H1 (cell line): ENCODE results near the gene ABCC6.

ENCODE experiments used
- GTF2F1 ChIP-seq: IDR thresholded peaks from 2 replicates; pipeline ENCODE4 v1.6.1; 2012; ENCODE audit warnings: low read depth, low read length, improper control_type of control experiment, borderline replicate concordance
- JUN ChIP-seq: IDR thresholded peaks from 2 replicates; pipeline ENCODE4 v1.6.1; 2011; ENCODE audit warnings: low read depth, mild to moderate bottlenecking, improper control_type of control experiment, low read length
- RAD21 ChIP-seq, 2 experiments: IDR thresholded peaks in 1 of 2; conservative IDR thresholded peaks in 1 of 2; 2 replicates each; pipeline ENCODE4 v1.6.1; 2011; ENCODE audit warnings: low read depth in 2 of 2, low read length in 2 of 2, improper control_type of control experiment in 1 of 2, inconsistent platforms in 1 of 2, mild to moderate bottlenecking in 1 of 2, moderate library complexity in 1 of 2
- TF ChIP-seq, protein P1 (sequence below), 3 experiments: IDR thresholded peaks; 1 replicate in 2 of 3; 2 replicates in 1 of 3; pipeline versions ENCODE4 v1.5.1 to v1.6.1; 2011; ENCODE audit warnings: low read length in 3 of 3, mild to moderate bottlenecking in 3 of 3, inconsistent platforms in 2 of 3, low read depth in 1 of 3, moderate library complexity in 1 of 3; ENCODE audit not compliant: insufficient read depth in 1 of 3; ENCODE audit errors: control extremely low read depth in 1 of 3
- TF ChIP-seq, protein P2 (sequence below): fragments of 300-600 bp; sonication (generic); IDR thresholded peaks from 2 replicates; pipeline ENCODE4 v1.7.1; 2012; ENCODE audit warnings: low read length, moderate library complexity, mild to moderate bottlenecking, inconsistent platforms; ENCODE audit not compliant: insufficient replicate concordance

DNA sequence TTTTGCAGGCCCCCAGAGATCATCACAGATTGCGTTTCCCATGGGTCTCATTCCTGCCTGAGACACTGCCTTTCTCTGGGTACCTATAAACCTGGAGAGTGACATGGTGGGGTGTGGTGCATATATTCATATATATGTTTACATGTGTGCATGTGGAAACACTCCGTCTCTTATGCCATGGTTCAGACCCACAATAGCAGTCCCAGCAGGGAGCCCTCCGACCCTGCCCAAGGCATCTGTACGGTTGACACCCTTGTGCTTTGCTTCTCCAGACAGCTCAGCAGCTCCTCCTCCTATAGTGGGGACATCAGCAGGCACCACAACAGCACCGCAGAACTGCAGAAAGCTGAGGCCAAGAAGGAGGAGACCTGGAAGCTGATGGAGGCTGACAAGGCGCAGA is 116.8 kb downstream of the ABCC6 start:
- TF ChIP-seq, protein P1, sequence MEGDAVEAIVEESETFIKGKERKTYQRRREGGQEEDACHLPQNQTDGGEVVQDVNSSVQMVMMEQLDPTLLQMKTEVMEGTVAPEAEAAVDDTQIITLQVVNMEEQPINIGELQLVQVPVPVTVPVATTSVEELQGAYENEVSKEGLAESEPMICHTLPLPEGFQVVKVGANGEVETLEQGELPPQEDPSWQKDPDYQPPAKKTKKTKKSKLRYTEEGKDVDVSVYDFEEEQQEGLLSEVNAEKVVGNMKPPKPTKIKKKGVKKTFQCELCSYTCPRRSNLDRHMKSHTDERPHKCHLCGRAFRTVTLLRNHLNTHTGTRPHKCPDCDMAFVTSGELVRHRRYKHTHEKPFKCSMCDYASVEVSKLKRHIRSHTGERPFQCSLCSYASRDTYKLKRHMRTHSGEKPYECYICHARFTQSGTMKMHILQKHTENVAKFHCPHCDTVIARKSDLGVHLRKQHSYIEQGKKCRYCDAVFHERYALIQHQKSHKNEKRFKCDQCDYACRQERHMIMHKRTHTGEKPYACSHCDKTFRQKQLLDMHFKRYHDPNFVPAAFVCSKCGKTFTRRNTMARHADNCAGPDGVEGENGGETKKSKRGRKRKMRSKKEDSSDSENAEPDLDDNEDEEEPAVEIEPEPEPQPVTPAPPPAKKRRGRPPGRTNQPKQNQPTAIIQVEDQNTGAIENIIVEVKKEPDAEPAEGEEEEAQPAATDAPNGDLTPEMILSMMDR (IDR thresholded peaks at IDR 0.05; ENCODE audit: control extremely low read depth in 1 of 3, insufficient read depth in 1 of 3, low read depth in 1 of 3, low read length in 3 of 3) = no peak
- no peak for TF ChIP-seq RAD21 (IDR thresholded peaks at IDR 0.05 in 1 of 2, conservative IDR thresholded peaks at IDR 0.05 in 1 of 2; ENCODE audit: low read depth in 2 of 2, low read length in 2 of 2)
- TF ChIP-seq, protein P2, sequence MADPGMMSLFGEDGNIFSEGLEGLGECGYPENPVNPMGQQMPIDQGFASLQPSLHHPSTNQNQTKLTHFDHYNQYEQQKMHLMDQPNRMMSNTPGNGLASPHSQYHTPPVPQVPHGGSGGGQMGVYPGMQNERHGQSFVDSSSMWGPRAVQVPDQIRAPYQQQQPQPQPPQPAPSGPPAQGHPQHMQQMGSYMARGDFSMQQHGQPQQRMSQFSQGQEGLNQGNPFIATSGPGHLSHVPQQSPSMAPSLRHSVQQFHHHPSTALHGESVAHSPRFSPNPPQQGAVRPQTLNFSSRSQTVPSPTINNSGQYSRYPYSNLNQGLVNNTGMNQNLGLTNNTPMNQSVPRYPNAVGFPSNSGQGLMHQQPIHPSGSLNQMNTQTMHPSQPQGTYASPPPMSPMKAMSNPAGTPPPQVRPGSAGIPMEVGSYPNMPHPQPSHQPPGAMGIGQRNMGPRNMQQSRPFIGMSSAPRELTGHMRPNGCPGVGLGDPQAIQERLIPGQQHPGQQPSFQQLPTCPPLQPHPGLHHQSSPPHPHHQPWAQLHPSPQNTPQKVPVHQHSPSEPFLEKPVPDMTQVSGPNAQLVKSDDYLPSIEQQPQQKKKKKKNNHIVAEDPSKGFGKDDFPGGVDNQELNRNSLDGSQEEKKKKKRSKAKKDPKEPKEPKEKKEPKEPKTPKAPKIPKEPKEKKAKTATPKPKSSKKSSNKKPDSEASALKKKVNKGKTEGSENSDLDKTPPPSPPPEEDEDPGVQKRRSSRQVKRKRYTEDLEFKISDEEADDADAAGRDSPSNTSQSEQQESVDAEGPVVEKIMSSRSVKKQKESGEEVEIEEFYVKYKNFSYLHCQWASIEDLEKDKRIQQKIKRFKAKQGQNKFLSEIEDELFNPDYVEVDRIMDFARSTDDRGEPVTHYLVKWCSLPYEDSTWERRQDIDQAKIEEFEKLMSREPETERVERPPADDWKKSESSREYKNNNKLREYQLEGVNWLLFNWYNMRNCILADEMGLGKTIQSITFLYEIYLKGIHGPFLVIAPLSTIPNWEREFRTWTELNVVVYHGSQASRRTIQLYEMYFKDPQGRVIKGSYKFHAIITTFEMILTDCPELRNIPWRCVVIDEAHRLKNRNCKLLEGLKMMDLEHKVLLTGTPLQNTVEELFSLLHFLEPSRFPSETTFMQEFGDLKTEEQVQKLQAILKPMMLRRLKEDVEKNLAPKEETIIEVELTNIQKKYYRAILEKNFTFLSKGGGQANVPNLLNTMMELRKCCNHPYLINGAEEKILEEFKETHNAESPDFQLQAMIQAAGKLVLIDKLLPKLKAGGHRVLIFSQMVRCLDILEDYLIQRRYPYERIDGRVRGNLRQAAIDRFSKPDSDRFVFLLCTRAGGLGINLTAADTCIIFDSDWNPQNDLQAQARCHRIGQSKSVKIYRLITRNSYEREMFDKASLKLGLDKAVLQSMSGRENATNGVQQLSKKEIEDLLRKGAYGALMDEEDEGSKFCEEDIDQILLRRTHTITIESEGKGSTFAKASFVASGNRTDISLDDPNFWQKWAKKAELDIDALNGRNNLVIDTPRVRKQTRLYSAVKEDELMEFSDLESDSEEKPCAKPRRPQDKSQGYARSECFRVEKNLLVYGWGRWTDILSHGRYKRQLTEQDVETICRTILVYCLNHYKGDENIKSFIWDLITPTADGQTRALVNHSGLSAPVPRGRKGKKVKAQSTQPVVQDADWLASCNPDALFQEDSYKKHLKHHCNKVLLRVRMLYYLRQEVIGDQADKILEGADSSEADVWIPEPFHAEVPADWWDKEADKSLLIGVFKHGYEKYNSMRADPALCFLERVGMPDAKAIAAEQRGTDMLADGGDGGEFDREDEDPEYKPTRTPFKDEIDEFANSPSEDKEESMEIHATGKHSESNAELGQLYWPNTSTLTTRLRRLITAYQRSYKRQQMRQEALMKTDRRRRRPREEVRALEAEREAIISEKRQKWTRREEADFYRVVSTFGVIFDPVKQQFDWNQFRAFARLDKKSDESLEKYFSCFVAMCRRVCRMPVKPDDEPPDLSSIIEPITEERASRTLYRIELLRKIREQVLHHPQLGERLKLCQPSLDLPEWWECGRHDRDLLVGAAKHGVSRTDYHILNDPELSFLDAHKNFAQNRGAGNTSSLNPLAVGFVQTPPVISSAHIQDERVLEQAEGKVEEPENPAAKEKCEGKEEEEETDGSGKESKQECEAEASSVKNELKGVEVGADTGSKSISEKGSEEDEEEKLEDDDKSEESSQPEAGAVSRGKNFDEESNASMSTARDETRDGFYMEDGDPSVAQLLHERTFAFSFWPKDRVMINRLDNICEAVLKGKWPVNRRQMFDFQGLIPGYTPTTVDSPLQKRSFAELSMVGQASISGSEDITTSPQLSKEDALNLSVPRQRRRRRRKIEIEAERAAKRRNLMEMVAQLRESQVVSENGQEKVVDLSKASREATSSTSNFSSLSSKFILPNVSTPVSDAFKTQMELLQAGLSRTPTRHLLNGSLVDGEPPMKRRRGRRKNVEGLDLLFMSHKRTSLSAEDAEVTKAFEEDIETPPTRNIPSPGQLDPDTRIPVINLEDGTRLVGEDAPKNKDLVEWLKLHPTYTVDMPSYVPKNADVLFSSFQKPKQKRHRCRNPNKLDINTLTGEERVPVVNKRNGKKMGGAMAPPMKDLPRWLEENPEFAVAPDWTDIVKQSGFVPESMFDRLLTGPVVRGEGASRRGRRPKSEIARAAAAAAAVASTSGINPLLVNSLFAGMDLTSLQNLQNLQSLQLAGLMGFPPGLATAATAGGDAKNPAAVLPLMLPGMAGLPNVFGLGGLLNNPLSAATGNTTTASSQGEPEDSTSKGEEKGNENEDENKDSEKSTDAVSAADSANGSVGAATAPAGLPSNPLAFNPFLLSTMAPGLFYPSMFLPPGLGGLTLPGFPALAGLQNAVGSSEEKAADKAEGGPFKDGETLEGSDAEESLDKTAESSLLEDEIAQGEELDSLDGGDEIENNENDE = no peak
- TF ChIP-seq JUN = no peak
- no peak for TF ChIP-seq GTF2F1
